ENCODE results near the gene MRPL47. TPM values are rescaled to one million over a fixed set of nuclear protein-coding genes. Genes with fewer than 3 reads are reported as not detected.

MRPL47 gene
- total RNA-seq, 1 donor from 2014 or later: 34.6 TPM

GRCh38 chr3:179599531-179599930, 4.9 kb downstream of the MRPL47 start:
- no peak for DNase-seq (ENCODE audit: low spot score)

- no peak for DNase-seq (ENCODE audit: low spot score)
Observed at GRCh38 chr3:179591313-179591712, 13.1 kb downstream of the MRPL47 start.

GRCh38 chr3:179590669-179591068, 13.8 kb downstream of the MRPL47 start:
- DNase-seq (ENCODE audit: low spot score): no peak

GRCh38 chr3:179589143-179589542, 15.3 kb downstream of the MRPL47 start:
- no peak for DNase-seq (ENCODE audit: low spot score)

- DNase-seq (ENCODE audit: low spot score): no peak
Observed at GRCh38 chr3:179580992-179581391, 23.4 kb downstream of the MRPL47 start.

- no peak for DNase-seq (ENCODE audit: low spot score)
Observed at GRCh38 chr3:179565496-179565895, 38.9 kb downstream of the MRPL47 start.

GRCh38 chr3:179563271-179563783, 41.1 kb downstream of the MRPL47 start:
- DNase-seq (ENCODE audit: low spot score): peak; percentile 90

- DNase-seq (ENCODE audit: low spot score): peak; percentile 100
Observed at GRCh38 chr3:179562591-179563270, 41.7 kb downstream of the MRPL47 start, which contains the start of gene ACTL6A. Gene ACTL6A, plus strand, starts transcription at chr3:179562926. Its CDS starts 167 bp downstream, at chr3:179563093.

- no peak for DNase-seq (ENCODE audit: low spot score)
Observed at GRCh38 chr3:179560791-179561190, 43.6 kb downstream of the MRPL47 start.

GRCh38 chr3:179558742-179559364, 45.6 kb downstream of the MRPL47 start:
- DNase-seq (ENCODE audit: low spot score): no peak

GRCh38 chr3:179551349-179552105, 52.9 kb downstream of the MRPL47 start:
- no peak for DNase-seq (ENCODE audit: low spot score)

GRCh38 chr3:179546814-179547241, 57.6 kb downstream of the MRPL47 start:
- DNase-seq (ENCODE audit: low spot score): no peak

- DNase-seq (ENCODE audit: low spot score): no peak
Observed at GRCh38 chr3:179544981-179545645, 59.3 kb downstream of the MRPL47 start.

GRCh38 chr3:179542375-179542774, 62.1 kb downstream of the MRPL47 start:
- no peak for DNase-seq (ENCODE audit: low spot score)

GRCh38 chr3:179541596-179541995, 62.8 kb downstream of the MRPL47 start:
- no peak for DNase-seq (ENCODE audit: low spot score)

GRCh38 chr3:179541094-179541493, 63.3 kb downstream of the MRPL47 start:
- no peak for DNase-seq (ENCODE audit: low spot score)

Other genes starting within 250 kb of the MRPL47 start
- 32.2 TPM for gene GNB4, start 153.2 kb downstream of the MRPL47 start, total RNA-seq
- 35.0 TPM for gene ACTL6A, start 41.7 kb downstream of the MRPL47 start, total RNA-seq
- gene NDUFB5, start 156 bp upstream of the MRPL47 start, total RNA-seq: 96.2 TPM
- 9.8 TPM for gene USP13, start 48.4 kb upstream of the MRPL47 start, total RNA-seq